HEK293 (cell line): ENCODE results near the gene ZNF688.

Source experiments
- OSR2 ChIP-seq: fragments of 450-650 bp; formaldehyde crosslinking; IDR thresholded peaks from 2 replicates; pipeline ENCODE4 v1.5.1; 2016; ENCODE audit warnings: missing biosample characterization, missing genetic modification characterization
- ZNF157 ChIP-seq: fragments of 450-650 bp; formaldehyde crosslinking; IDR thresholded peaks from 2 replicates; pipeline ENCODE4 v1.5.1; 2016; ENCODE audit warnings: missing biosample characterization, missing genetic modification characterization
- TF ChIP-seq, protein P1 (sequence below): fragments of 450-650 bp; formaldehyde crosslinking; IDR thresholded peaks from 2 replicates; pipeline ENCODE4 v1.5.1; 2016; ENCODE audit warnings: missing biosample characterization, missing genetic modification characterization
- TF ChIP-seq, protein P2 (sequence below): fragments of 450-650 bp; formaldehyde crosslinking; IDR thresholded peaks from 2 replicates; pipeline ENCODE4 v1.5.1; 2016; ENCODE audit warnings: missing biosample characterization, missing genetic modification characterization

DNA sequence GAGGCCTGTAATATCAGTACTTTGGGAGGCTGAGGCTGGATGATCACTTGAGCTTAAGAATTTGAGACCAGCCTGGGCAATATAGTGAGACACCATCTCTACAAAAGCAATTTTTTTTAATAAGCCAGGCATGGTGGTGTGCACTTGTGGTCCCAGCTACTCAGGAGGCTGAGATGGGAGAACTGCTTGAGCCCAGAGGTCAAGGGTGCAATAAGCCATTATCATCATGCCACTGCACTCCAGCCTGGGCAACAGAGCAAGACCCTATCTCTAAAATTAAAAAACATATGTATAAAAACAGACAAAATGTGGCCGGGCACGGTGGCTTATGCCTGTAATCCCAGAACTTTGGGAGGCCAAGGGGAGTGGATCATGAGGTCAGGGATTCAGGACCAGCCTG lies 17.1 kb upstream of the ZNF688 start:
- no peak for TF ChIP-seq OSR2 (tag by site-specific recombination)
- TF ChIP-seq, protein P1, sequence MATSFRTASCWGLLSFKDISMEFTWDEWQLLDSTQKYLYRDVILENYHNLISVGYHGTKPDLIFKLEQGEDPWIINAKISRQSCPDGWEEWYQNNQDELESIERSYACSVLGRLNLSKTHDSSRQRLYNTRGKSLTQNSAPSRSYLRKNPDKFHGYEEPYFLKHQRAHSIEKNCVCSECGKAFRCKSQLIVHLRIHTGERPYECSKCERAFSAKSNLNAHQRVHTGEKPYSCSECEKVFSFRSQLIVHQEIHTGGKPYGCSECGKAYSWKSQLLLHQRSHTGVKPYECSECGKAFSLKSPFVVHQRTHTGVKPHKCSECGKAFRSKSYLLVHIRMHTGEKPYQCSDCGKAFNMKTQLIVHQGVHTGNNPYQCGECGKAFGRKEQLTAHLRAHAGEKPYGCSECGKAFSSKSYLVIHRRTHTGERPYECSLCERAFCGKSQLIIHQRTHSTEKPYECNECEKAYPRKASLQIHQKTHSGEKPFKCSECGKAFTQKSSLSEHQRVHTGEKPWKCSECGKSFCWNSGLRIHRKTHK (tag by site-specific recombination), result no peak
- TF ChIP-seq ZNF157 (tag by site-specific recombination), result no peak
- TF ChIP-seq, protein P2, sequence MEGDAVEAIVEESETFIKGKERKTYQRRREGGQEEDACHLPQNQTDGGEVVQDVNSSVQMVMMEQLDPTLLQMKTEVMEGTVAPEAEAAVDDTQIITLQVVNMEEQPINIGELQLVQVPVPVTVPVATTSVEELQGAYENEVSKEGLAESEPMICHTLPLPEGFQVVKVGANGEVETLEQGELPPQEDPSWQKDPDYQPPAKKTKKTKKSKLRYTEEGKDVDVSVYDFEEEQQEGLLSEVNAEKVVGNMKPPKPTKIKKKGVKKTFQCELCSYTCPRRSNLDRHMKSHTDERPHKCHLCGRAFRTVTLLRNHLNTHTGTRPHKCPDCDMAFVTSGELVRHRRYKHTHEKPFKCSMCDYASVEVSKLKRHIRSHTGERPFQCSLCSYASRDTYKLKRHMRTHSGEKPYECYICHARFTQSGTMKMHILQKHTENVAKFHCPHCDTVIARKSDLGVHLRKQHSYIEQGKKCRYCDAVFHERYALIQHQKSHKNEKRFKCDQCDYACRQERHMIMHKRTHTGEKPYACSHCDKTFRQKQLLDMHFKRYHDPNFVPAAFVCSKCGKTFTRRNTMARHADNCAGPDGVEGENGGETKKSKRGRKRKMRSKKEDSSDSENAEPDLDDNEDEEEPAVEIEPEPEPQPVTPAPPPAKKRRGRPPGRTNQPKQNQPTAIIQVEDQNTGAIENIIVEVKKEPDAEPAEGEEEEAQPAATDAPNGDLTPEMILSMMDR (tag by site-specific recombination), result no peak
